Measurements from ENCODE around the gene TMEM140. TPM values are rescaled to one million over a fixed set of nuclear protein-coding genes. Genes with fewer than 3 reads are reported as not detected.
"Not testable (repeated sequence)": the region's sequence is repeated elsewhere in the genome, so short reads cannot be mapped to it uniquely, and the experiment has no call there.

The TMEM140 gene
- total RNA-seq, 6 experiments from 2014 or later = 0.47 to 2.2 (median 1.6) TPM

DNA sequence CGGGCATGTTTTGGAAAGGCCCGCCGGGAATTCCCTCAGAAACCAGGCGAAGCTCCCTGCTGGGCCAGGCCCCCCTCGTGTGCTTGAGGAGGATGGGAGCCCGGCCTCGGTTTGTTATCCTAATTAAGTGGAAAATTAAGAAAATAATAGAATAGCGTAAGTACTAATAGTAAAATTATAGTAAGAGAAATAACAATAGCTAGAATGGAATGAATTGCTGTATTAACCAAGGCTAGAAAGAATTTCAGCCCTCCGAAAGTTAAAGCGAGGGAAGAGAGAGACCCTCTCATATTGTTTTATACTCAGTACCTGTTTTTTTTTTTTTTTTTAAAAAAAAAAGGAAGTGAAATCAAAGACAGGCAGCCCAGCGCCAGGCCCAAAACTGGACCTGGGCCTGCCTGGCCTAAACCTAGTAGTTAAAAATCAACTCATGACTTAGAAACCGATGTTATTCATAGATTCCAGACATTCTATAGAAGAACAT is 23.2 kb downstream of the TMEM140 start:
- not testable (repeated sequence) for H3K9me3 Mint-ChIP-seq

GRCh38 chr7:135171581-135172291 is 23.9 kb downstream of the TMEM140 start:
- Mint-ChIP-seq H3K4me3 (peak overlapping the region; percentile 97), H3K36me3 (ENCODE audit: low read depth) (peaks cover 29% of the 10 kb centered on the region), H3K4me1 (ENCODE audit: low read depth) (peaks cover 42% of the 10 kb centered on the region), H3K27ac (peak overlapping the region; percentile 96)
- not testable (repeated sequence) for H3K27me3 Mint-ChIP-seq (ENCODE audit: insufficient read depth); H3K9me3 Mint-ChIP-seq
- DNase-seq = peak; percentile 24

More for the DNA sequence above, 23.2 kb downstream of the TMEM140 start:
- H3K27me3 Mint-ChIP-seq (ENCODE audit: insufficient read depth); DNase-seq: not testable (repeated sequence)
- H3K4me1 Mint-ChIP-seq (ENCODE audit: low read depth) = peaks cover 42% of the 10 kb centered on the region
- H3K36me3 Mint-ChIP-seq (ENCODE audit: low read depth) = peaks cover 34% of the 10 kb centered on the region
- TF ChIP-seq, protein P1, sequence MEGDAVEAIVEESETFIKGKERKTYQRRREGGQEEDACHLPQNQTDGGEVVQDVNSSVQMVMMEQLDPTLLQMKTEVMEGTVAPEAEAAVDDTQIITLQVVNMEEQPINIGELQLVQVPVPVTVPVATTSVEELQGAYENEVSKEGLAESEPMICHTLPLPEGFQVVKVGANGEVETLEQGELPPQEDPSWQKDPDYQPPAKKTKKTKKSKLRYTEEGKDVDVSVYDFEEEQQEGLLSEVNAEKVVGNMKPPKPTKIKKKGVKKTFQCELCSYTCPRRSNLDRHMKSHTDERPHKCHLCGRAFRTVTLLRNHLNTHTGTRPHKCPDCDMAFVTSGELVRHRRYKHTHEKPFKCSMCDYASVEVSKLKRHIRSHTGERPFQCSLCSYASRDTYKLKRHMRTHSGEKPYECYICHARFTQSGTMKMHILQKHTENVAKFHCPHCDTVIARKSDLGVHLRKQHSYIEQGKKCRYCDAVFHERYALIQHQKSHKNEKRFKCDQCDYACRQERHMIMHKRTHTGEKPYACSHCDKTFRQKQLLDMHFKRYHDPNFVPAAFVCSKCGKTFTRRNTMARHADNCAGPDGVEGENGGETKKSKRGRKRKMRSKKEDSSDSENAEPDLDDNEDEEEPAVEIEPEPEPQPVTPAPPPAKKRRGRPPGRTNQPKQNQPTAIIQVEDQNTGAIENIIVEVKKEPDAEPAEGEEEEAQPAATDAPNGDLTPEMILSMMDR (IDR thresholded peaks at IDR 0.05) = peak; percentile 1; the same call in 1 of the 2 replicates
- H3K27ac Mint-ChIP-seq = peak overlapping the region; percentile 96
- H3K4me3 Mint-ChIP-seq = peak overlapping the region; percentile 97

GRCh38 chr7:135173916-135174315 is 26.0 kb downstream of the TMEM140 start:
- peaks cover 10% of the 10 kb centered on the region for H3K36me3 Mint-ChIP-seq (ENCODE audit: low read depth)
- H3K9me3 Mint-ChIP-seq; H3K4me3 Mint-ChIP-seq; H3K27me3 Mint-ChIP-seq (ENCODE audit: insufficient read depth); DNase-seq; H3K27ac Mint-ChIP-seq: not testable (repeated sequence)
- H3K4me1 Mint-ChIP-seq (ENCODE audit: low read depth) = peaks cover 36% of the 10 kb centered on the region

DNA sequence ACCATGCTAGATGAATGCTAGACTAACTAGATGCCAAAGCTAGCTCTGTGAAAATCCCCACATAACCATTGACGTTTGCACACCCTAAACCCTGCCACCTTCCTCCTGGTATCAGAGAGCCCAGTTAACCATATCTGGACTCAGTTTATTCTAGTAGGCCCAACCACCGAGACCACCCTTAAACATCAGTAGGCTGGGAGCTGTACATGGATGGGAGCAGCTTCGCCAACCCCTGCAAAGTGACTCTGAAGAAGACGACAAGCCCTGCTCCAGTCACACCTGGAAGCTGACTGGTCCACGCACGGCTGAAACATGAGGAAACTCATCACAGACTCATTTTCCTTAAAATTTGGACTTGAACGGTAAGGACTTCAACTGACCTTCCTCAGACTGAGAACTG is 27.1 kb downstream of the TMEM140 start:
- Mint-ChIP-seq H3K27me3 (ENCODE audit: insufficient read depth) (peaks cover 1% of the 10 kb centered on the region; the same call in 1 of the 2 replicates), H3K4me3 (no peak overlapping the region), H3K9me3 (peaks cover under 1% of the 10 kb centered on the region; the same call in 1 of the 2 replicates), H3K27ac (no peak overlapping the region), H3K36me3 (ENCODE audit: low read depth) (peaks cover under 1% of the 10 kb centered on the region), H3K4me1 (ENCODE audit: low read depth) (peaks cover 26% of the 10 kb centered on the region)
- TF ChIP-seq, protein P1 (IDR thresholded peaks at IDR 0.05) = no peak
- no peak for DNase-seq

GRCh38 chr7:135175931-135176330 is 28.1 kb downstream of the TMEM140 start:
- Mint-ChIP-seq H3K4me3 (no peak overlapping the region), H3K36me3 (ENCODE audit: low read depth) (peaks cover 11% of the 10 kb centered on the region), H3K27ac (no peak overlapping the region), H3K27me3 (ENCODE audit: insufficient read depth) (no peaks in the 10 kb centered on the region), H3K4me1 (ENCODE audit: low read depth) (peaks cover 22% of the 10 kb centered on the region), H3K9me3 (peaks cover 10% of the 10 kb centered on the region)
- TF ChIP-seq, protein P1 (IDR thresholded peaks at IDR 0.05) = no peak
- DNase-seq = no peak

GRCh38 chr7:135177028-135177696 is 29.3 kb downstream of the TMEM140 start:
- TF ChIP-seq, protein P1 (IDR thresholded peaks at IDR 0.05) = no peak
- Mint-ChIP-seq H3K27me3 (ENCODE audit: insufficient read depth) (no peaks in the 10 kb centered on the region), H3K27ac (no peak overlapping the region), H3K4me1 (ENCODE audit: low read depth) (peaks cover 10% of the 10 kb centered on the region), H3K36me3 (ENCODE audit: low read depth) (peaks cover 22% of the 10 kb centered on the region), H3K9me3 (peaks cover 23% of the 10 kb centered on the region), H3K4me3 (no peak overlapping the region)
- no peak for DNase-seq
